ENCODE measurements around the gene WDR62. TPM values are rescaled to one million over a fixed set of nuclear protein-coding genes. Genes with fewer than 3 reads are reported as not detected.

Gene WDR62
- total RNA-seq, 1 donor from 2014 or later = 0.26 TPM

DNA sequence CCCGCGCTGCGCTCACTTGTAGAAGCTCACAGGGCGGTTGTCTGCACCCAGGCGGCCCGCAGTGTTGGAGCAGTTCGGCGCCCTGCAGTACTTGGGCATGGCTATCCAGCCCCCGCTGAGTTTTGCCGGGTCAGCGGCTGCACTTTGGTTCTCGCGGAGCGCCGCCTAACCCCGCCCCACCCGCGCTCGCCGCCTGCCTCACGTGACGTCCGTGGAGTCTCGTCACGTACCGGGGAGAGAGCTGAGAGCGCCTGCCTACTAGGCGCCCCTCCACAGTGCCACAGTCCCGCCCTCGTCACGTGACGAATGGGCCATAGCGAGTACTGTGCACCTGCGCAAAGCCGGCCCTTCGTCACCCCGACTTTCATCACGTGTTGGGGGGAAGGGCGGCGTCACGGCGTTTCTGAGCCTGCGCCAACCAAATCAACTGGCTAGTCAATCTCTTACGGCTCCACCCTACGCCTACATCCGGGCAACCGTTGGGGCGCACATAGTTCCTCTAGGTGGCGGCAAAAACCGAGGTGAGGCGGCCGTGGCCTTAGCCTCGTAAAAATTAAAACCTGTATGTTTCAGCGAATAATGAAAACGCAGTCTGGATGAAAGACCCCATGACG is 471 bp upstream of the WDR62 start, which contains the start of gene THAP8:
Gene THAP8 (minus strand): TSS at position 167 of the 614 bp plus-strand sequence. CDS start 68 bp downstream, at position 99.
- Histone ChIP-seq H3K36me3 (ENCODE audit: control insufficient read depth, insufficient read depth, low read length) (no peaks in the 10 kb centered on the region), H3K27me3 (ENCODE audit: control insufficient read depth, insufficient read depth, low read length) (no peaks in the 10 kb centered on the region), H3K4me3 (ENCODE audit: low read depth, low read length) (peak within 1 kb of the TSS; percentile 61)
- FAIRE-seq (no peak), DNase-seq (ENCODE audit: low read depth) (peak; percentile 95)
- TF ChIP-seq CTCF (IDR thresholded peaks at IDR 0.05; ENCODE audit: insufficient read depth, low read length, severe bottlenecking) = peak; percentile 60

GRCh38 chr19:36058481-36059179 is 3.9 kb downstream of the WDR62 start:
- DNase-seq (ENCODE audit: low read depth) = no peak
- TF ChIP-seq CTCF (IDR thresholded peaks at IDR 0.05; ENCODE audit: insufficient read depth, low read length, severe bottlenecking) = no peak
- Histone ChIP-seq H3K27me3 (ENCODE audit: control insufficient read depth, insufficient read depth, low read length) (no peaks in the 10 kb centered on the region), H3K4me3 (ENCODE audit: low read depth, low read length) (no peak overlapping the region), H3K36me3 (ENCODE audit: control insufficient read depth, insufficient read depth, low read length) (no peaks in the 10 kb centered on the region)
- no peak for FAIRE-seq

- TF ChIP-seq CTCF (IDR thresholded peaks at IDR 0.05; ENCODE audit: insufficient read depth, low read length, severe bottlenecking) = no peak
- no peak for DNase-seq (ENCODE audit: low read depth)
- no peak for FAIRE-seq
- H3K36me3 ChIP-seq (ENCODE audit: control insufficient read depth, insufficient read depth, low read length) = no peaks in the 10 kb centered on the region
- H3K27me3 ChIP-seq (ENCODE audit: control insufficient read depth, insufficient read depth, low read length) = no peaks in the 10 kb centered on the region
- H3K4me3 ChIP-seq (ENCODE audit: low read depth, low read length) = no peak overlapping the region
These were observed 4.6 kb downstream of the WDR62 start for GRCh38 chr19:36059180-36059910.

GRCh38 chr19:36060430-36060829 is 5.7 kb downstream of the WDR62 start:
- TF ChIP-seq CTCF (IDR thresholded peaks at IDR 0.05; ENCODE audit: insufficient read depth, low read length, severe bottlenecking) = peak; percentile 87
- peak; percentile 45 for DNase-seq (ENCODE audit: low read depth)
- Histone ChIP-seq H3K36me3 (ENCODE audit: control insufficient read depth, insufficient read depth, low read length) (no peaks in the 10 kb centered on the region), H3K27me3 (ENCODE audit: control insufficient read depth, insufficient read depth, low read length) (no peaks in the 10 kb centered on the region), H3K4me3 (ENCODE audit: low read depth, low read length) (no peak overlapping the region)
- no peak for FAIRE-seq

GRCh38 chr19:36061367-36061766 is 6.7 kb downstream of the WDR62 start:
- FAIRE-seq (no peak), DNase-seq (ENCODE audit: low read depth) (no peak)
- H3K27me3 ChIP-seq (ENCODE audit: control insufficient read depth, insufficient read depth, low read length) = no peaks in the 10 kb centered on the region
- no peak overlapping the region for H3K4me3 ChIP-seq (ENCODE audit: low read depth, low read length)
- no peaks in the 10 kb centered on the region for H3K36me3 ChIP-seq (ENCODE audit: control insufficient read depth, insufficient read depth, low read length)
- TF ChIP-seq CTCF (IDR thresholded peaks at IDR 0.05; ENCODE audit: insufficient read depth, low read length, severe bottlenecking) = no peak

Measured in bronchial epithelial cell (primary cell).